ENCODE data around the gene TMEM235. TPM values are rescaled to one million over a fixed set of nuclear protein-coding genes. Genes with fewer than 3 reads are reported as not detected.

TMEM235 gene
- total and polyA plus RNA-seq, 9 of the 15 experiments (the other 6 are each of a cell fraction or from before 2014, with no cell fraction given), result not detected

GRCh38 chr17:78250891-78251772 is 19.7 kb downstream of the TMEM235 start (continued):
- TF ChIP-seq HDGF (IDR thresholded peaks at IDR 0.05), result peak; percentile 67; the same call in 1 of the 2 replicates
- peak; percentile 99 to 100 (median 100) for TF ChIP-seq CTCF (IDR thresholded peaks at IDR 0.05 in 2 of 3, conservative IDR thresholded peaks at IDR 0.05 in 1 of 3; ENCODE audit: insufficient read depth in 2 of 3, low read depth in 1 of 3, low read length in 3 of 3)
- TF ChIP-seq ZKSCAN1 (IDR thresholded peaks at IDR 0.05; ENCODE audit: low read depth, low read length), result peak; percentile 67; the same call in 1 of the 2 replicates
- TF ChIP-seq ZNF511 (CRISPR knock-in tag; IDR thresholded peaks at IDR 0.05), result peak; percentile 75; the same call in 1 of the 2 replicates
- TF ChIP-seq SIN3B (IDR thresholded peaks at IDR 0.05; ENCODE audit: low read depth), result 0 out of 2 replicates have a peak, but pooled peaks have one; percentile 26
- TF ChIP-seq JUN (IDR thresholded peaks at IDR 0.05; ENCODE audit: borderline replicate concordance, low read depth, low read length), result 0 out of 2 replicates have a peak, but pooled peaks have one; percentile 13
- TF ChIP-seq JUN (CRISPR knock-in tag; IDR thresholded peaks at IDR 0.05; ENCODE audit: borderline replicate concordance), result no peak
- no peak for TF ChIP-seq RBM34 (IDR thresholded peaks at IDR 0.05; ENCODE audit: borderline replicate concordance, insufficient read depth, low read length)
- TF ChIP-seq HDAC1 (IDR thresholded peaks at IDR 0.05), result no peak
- 0 out of 2 replicates have a peak, but pooled peaks have one; percentile 23 for TF ChIP-seq ZNF239 (CRISPR knock-in tag; IDR thresholded peaks at IDR 0.05)
- TF ChIP-seq JUND (IDR thresholded peaks at IDR 0.05; ENCODE audit: borderline replicate concordance, low read depth, low read length), result peak; percentile 49
- TF ChIP-seq JUND (tag; IDR thresholded peaks at IDR 0.05; ENCODE audit: borderline replicate concordance, low read depth, low read length), result peak; percentile 33; the same call in 1 of the 3 replicates
- peak; percentile 97 for TF ChIP-seq STAG1 (CRISPR knock-in tag; IDR thresholded peaks at IDR 0.05; ENCODE audit: borderline replicate concordance)
- TF ChIP-seq ZBTB7A (IDR thresholded peaks at IDR 0.05; ENCODE audit: borderline replicate concordance, control insufficient read depth, low read depth, low read length), result peak; percentile 93
- TF ChIP-seq ZNF740 (CRISPR knock-in tag; IDR thresholded peaks at IDR 0.05), result 0 out of 2 replicates have a peak, but pooled peaks have one; percentile 42
- no peak for TF ChIP-seq ZNF740 (tag; IDR thresholded peaks at IDR 0.05)
- TF ChIP-seq HIVEP1 (CRISPR knock-in tag; IDR thresholded peaks at IDR 0.05), result no peak
- no peak for TF ChIP-seq ZBTB1 (CRISPR knock-in tag; IDR thresholded peaks at IDR 0.05; ENCODE audit: borderline replicate concordance, low read depth)
- peak; percentile 73; the same call in 1 of the 2 replicates for TF ChIP-seq SMAD3 (CRISPR knock-in tag; conservative IDR thresholded peaks at IDR 0.05)
- 0 out of 2 replicates have a peak, but pooled peaks have one; percentile 54 for TF ChIP-seq NBN (IDR thresholded peaks at IDR 0.05; ENCODE audit: low read depth)
- TF ChIP-seq OTX1 (CRISPR knock-in tag; IDR thresholded peaks at IDR 0.05), result 0 out of 2 replicates have a peak, but pooled peaks have one; percentile 44
- no peak for TF ChIP-seq SAP30 (IDR thresholded peaks at IDR 0.05; ENCODE audit: borderline replicate concordance, insufficient read depth, low read depth, low read length, poor library complexity, severe bottlenecking)
